ENCODE measurements around the gene SCD5.

SCD5 gene

DNA sequence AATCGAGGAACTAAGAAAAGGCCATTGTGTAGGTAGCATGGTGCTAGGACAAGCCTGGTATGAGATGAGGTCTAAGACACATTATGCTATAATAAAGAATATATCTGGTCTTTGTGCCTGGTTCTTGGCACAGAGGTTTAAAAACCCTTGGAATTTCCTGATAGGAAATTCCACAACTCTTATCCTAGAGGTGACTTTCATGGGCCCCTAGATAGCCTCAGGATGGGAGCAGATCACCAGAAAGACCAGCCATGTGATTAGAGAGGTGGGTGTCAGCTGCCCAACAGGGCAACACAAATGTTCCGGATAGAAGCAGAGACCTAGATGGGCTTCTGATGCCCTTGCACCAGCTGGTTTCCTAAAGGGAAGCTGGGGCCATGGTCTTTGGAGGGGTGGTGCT lies 107.2 kb downstream of the SCD5 start:
- no peak overlapping the region for H3K4me3 ChIP-seq (ENCODE audit: low read depth in 1 of 2, low read length in 1 of 2)
- no peak overlapping the region for H3K27ac ChIP-seq

GRCh38 chr4:82688091-82688795 lies 110.4 kb downstream of the SCD5 start:
- no peak for TF ChIP-seq CTCF (IDR thresholded peaks at IDR 0.05)
- H3K27ac ChIP-seq, result no peak overlapping the region

More for the DNA sequence above, 107.2 kb downstream of the SCD5 start:
- no peaks in the 10 kb centered on the region for H3K36me3 ChIP-seq
- H3K27me3 ChIP-seq, result no peaks in the 10 kb centered on the region
- H3K9me3 ChIP-seq, result no peaks in the 10 kb centered on the region
- H3K4me1 ChIP-seq (ENCODE audit: control insufficient read depth in 1 of 2, insufficient read depth in 1 of 2, low read depth in 1 of 2, low read length in 1 of 2), result no peaks in the 10 kb centered on the region
- TF ChIP-seq CTCF (IDR thresholded peaks at IDR 0.05), result no peak

DNA sequence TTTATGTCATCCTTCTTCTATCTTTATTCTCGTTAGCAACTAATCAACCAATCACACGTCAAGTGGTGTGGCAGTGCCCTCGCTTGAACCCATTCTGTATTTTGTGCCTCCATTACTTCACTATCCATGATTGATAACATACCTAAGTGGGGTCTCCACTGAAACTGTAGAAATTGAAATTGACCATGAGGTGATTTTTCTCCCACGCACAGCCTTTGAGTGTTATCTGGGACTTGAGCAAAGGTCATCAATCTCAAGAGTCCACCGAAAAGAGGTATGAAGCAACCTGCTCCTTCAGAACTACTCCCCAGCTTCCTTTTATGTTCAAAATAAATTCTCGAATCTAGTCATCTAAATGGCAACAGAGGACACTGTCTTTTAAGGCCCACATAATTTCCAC lies 111.1 kb downstream of the SCD5 start:
- Histone ChIP-seq H3K4me3 (ENCODE audit: low read depth in 1 of 2, low read length in 1 of 2) (no peak overlapping the region), H3K27ac (no peak overlapping the region), H3K4me1 (ENCODE audit: control insufficient read depth in 1 of 2, insufficient read depth in 1 of 2, low read depth in 1 of 2, low read length in 1 of 2) (no peaks in the 10 kb centered on the region), H3K27me3 (no peaks in the 10 kb centered on the region), H3K9me3 (no peaks in the 10 kb centered on the region), H3K36me3 (no peaks in the 10 kb centered on the region)
- TF ChIP-seq CTCF (IDR thresholded peaks at IDR 0.05), result no peak

More at GRCh38 chr4:82688091-82688795, 110.4 kb downstream of the SCD5 start:
- no peaks in the 10 kb centered on the region for H3K9me3 ChIP-seq
- no peaks in the 10 kb centered on the region for H3K36me3 ChIP-seq
- H3K4me3 ChIP-seq (ENCODE audit: low read depth in 1 of 2, low read length in 1 of 2), result no peak overlapping the region
- H3K4me1 ChIP-seq (ENCODE audit: control insufficient read depth in 1 of 2, insufficient read depth in 1 of 2, low read depth in 1 of 2, low read length in 1 of 2), result no peaks in the 10 kb centered on the region
- no peaks in the 10 kb centered on the region for H3K27me3 ChIP-seq

DNA sequence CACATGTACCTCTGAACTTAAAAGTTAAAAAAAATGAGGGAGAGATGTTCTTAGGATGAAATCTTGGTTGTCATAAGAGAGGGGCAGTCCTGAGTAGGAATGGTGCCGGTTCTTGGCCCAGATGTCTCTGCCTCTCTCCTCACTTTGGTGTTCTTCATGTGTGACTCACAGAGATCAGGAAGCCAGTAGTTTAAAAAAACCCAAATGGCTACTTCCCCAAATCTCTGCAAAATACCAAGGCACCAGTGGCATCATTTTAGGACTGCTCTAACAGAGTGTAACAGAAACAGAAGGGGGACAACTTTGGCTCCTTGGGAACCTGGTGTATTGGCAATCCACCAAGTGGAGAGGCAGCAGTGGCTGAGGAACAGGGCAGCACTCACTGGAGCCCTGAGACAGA lies 116.8 kb downstream of the SCD5 start:
- H3K36me3 ChIP-seq, result no peaks in the 10 kb centered on the region
- no peak for TF ChIP-seq CTCF (IDR thresholded peaks at IDR 0.05)

GRCh38 chr4:82680834-82681233 lies 117.8 kb downstream of the SCD5 start:
- Histone ChIP-seq H3K9me3 (no peaks in the 10 kb centered on the region), H3K36me3 (no peaks in the 10 kb centered on the region), H3K27me3 (no peaks in the 10 kb centered on the region), H3K4me3 (ENCODE audit: low read depth in 1 of 2, low read length in 1 of 2) (no peak overlapping the region), H3K4me1 (ENCODE audit: control insufficient read depth in 1 of 2, insufficient read depth in 1 of 2, low read depth in 1 of 2, low read length in 1 of 2) (no peaks in the 10 kb centered on the region), H3K27ac (no peak overlapping the region)
- no peak for TF ChIP-seq CTCF (IDR thresholded peaks at IDR 0.05)

More for the DNA sequence above, 116.8 kb downstream of the SCD5 start:
- Histone ChIP-seq H3K27me3 (no peaks in the 10 kb centered on the region), H3K4me1 (ENCODE audit: control insufficient read depth in 1 of 2, insufficient read depth in 1 of 2, low read depth in 1 of 2, low read length in 1 of 2) (no peaks in the 10 kb centered on the region), H3K27ac (no peak overlapping the region), H3K4me3 (ENCODE audit: low read depth in 1 of 2, low read length in 1 of 2) (no peak overlapping the region), H3K9me3 (no peaks in the 10 kb centered on the region)
